A549 (cell line): Measurements from ENCODE around the gene LY6G5B. TPM values are rescaled to one million over a fixed set of nuclear protein-coding genes. Genes with fewer than 3 reads are reported as not detected.

Experiments
- ATAC-seq, 2 experiments: fragments of 200-7000 bp in 1 of 2; fragments of >200 bp in 1 of 2; cut with Nextera tagmentation in 1 of 2; cut with Tn5 transposase in 1 of 2; 3 replicates each; pipeline versions ENCODE4 v1.8.0 to v1.9.1; 2018 to 2020; ENCODE audit warnings: mild to moderate bottlenecking in 1 of 2, moderate library complexity in 1 of 2
- CTCF ChIA-PET: fragments of 300-600 bp; sonication (Branson Sonifier 250); formaldehyde crosslinking; extraction: SDS; loops from one replicate; lab custom pipeline; 2021; ENCODE audit warnings: antibody characterized with exemption, inconsistent platforms; lab: Yijun Ruan, JAX
- POLR2A ChIA-PET: fragments of 350-600 bp; formaldehyde crosslinking; extraction: SDS; loops from one replicate; lab custom pipeline; 2021; ENCODE audit warnings: antibody characterized with exemption, inconsistent platforms; lab: Yijun Ruan, JAX
- DNase-seq, 2 experiments: peaks; one replicate each; pipeline versions ENCODE4 v3.0.0 to v3.0.0-alpha.2; 2011 to 2016; ENCODE audit warnings: low read depth in 1 of 2, low spot score in 1 of 2
- FAIRE-seq: peaks from 2 replicates; lab custom pipeline; 2011; peaks lifted over from hg19 to GRCh38; lab: Jason Lieb, UNC
- H3K27ac ChIP-seq, 2 experiments: fragments of >200 bp; sonication (Bioruptor Twin); formaldehyde crosslinking; 3 replicates each; pipeline ENCODE4 v1.5.1; 2016 to 2017
- H3K4me1 ChIP-seq: fragments of >200 bp; sonication (Bioruptor Twin); formaldehyde crosslinking; 3 replicates; pipeline ENCODE4 v1.6.1; 2016
- H3K4me2 ChIP-seq: fragments of >200 bp; sonication (Bioruptor Twin); formaldehyde crosslinking; 3 replicates; pipeline ENCODE4 v1.6.1; 2016
- H3K4me3 ChIP-seq: fragments of >200 bp; sonication (Bioruptor Twin); formaldehyde crosslinking; 3 replicates; pipeline ENCODE4 v1.5.1; 2016
- H3K9me3 ChIP-seq: fragments of >200 bp; sonication (Bioruptor Twin); formaldehyde crosslinking; 3 replicates; pipeline ENCODE4 v1.6.1; 2016
- CHD2 ChIP-seq: fragments of 150-350 bp; IDR thresholded peaks from 2 replicates; pipeline ENCODE4 v1.6.1; 2014; ENCODE audit warnings: low read length; ENCODE audit not compliant: partially characterized antibody
- E2F6 ChIP-seq: IDR thresholded peaks from 2 replicates; pipeline ENCODE4 v1.6.1; 2012; ENCODE audit warnings: low read depth, borderline replicate concordance
- HOXA7 ChIP-seq: fragments of 250-450 bp; sonication (Bioruptor Pico); IDR thresholded peaks from 2 replicates; pipeline ENCODE4 v1.5.0; 2020; ENCODE audit warnings: mild to moderate bottlenecking, moderate library complexity
- HOXB13 ChIP-seq: fragments of 250-450 bp; sonication (Bioruptor Pico); IDR thresholded peaks from 2 replicates; pipeline ENCODE4 v1.5.0; 2020; ENCODE audit warnings: low read depth, mild to moderate bottlenecking, moderate library complexity
- JUN ChIP-seq, 2 experiments: fragments of >200 bp; sonication (Bioruptor Twin); formaldehyde crosslinking; IDR thresholded peaks; 2 replicates in 1 of 2; 3 replicates in 1 of 2; pipeline ENCODE4 v1.6.1; 2016 to 2017
- KDM5A ChIP-seq: fragments of 200-600 bp; sonication (generic); IDR thresholded peaks from 2 replicates; pipeline ENCODE4 v1.6.1; 2016; ENCODE audit warnings: antibody characterized with exemption, mild to moderate bottlenecking
- MAZ ChIP-seq: fragments of 150-350 bp; IDR thresholded peaks from 2 replicates; pipeline ENCODE4 v1.6.1; 2014; ENCODE audit warnings: antibody characterized with exemption, low read depth, low read length, borderline replicate concordance
- NFE2L2 ChIP-seq: fragments of 150-350 bp; conservative IDR thresholded peaks from 2 replicates; pipeline ENCODE4 v1.6.1; 2014; ENCODE audit warnings: low read length
- PBX3 ChIP-seq: IDR thresholded peaks from 2 replicates; pipeline ENCODE4 v1.6.1; 2012
- POLR2AphosphoS2 ChIP-seq: conservative IDR thresholded peaks from 2 replicates; pipeline ENCODE4 v1.6.1; 2012; ENCODE audit warnings: low read length, improper control_type of control experiment, inconsistent platforms
- REST ChIP-seq: fragments of 200-600 bp; sonication (generic); IDR thresholded peaks from 2 replicates; pipeline ENCODE4 v1.6.1; 2016; ENCODE audit warnings: antibody characterized with exemption, mild to moderate bottlenecking, moderate library complexity
- RFX5 ChIP-seq: fragments of 450-650 bp; IDR thresholded peaks from 2 replicates; pipeline ENCODE4 v1.7.1; 2014; ENCODE audit warnings: antibody characterized with exemption, mild to moderate bottlenecking, moderate library complexity
- TFCP2L1 ChIP-seq: fragments of 250-450 bp; sonication (Bioruptor Pico); IDR thresholded peaks from 2 replicates; pipeline ENCODE4 v1.5.0; 2021; ENCODE audit warnings: mild to moderate bottlenecking
- TP53 ChIP-seq: fragments of 250-450 bp; sonication (Bioruptor Pico); IDR thresholded peaks from 2 replicates; pipeline ENCODE4 v1.5.0; 2021; ENCODE audit warnings: mild to moderate bottlenecking, moderate library complexity
- WGBS: methylation state at CpG from one replicate; pipeline ENCODE4 v1.1.6; 2017; ENCODE audit errors: missing lambda C conversion rate; 5-methylcytosine and 5-hydroxymethylcytosine counted together
- polyA plus RNA-seq, 4 experiments: library from polyadenylated mRNA; depleted of rRNA in 3 of 4; stranded (reverse); fragments of >200 nt; fragmentation: RNase III in 1 of 4; extraction: RNeasy Plus Mini Kit Qiagen cat#74134 plus additional on column Dnase treatment in 1 of 4; gene quantifications; 2 replicates in 3 of 4; 3 replicates in 1 of 4; pipeline ENCODE4 v1.2.3, GENCODE V29; 2011 to 2017
- TF ChIP-seq, protein P1 (sequence below): IDR thresholded peaks from 2 replicates; pipeline ENCODE4 v1.6.1; 2012
- TF ChIP-seq, protein P2 (sequence below): fragments of 150-350 bp; IDR thresholded peaks from 2 replicates; pipeline ENCODE4 v1.6.1; 2014; ENCODE audit warnings: low read depth, mild to moderate bottlenecking, low read length
- TF ChIP-seq, protein P3 (sequence below): fragments of >200 bp; sonication (Bioruptor Twin); formaldehyde crosslinking; IDR thresholded peaks from 3 replicates; pipeline ENCODE4 v1.5.1; 2016

LY6G5B gene
- polyA plus RNA-seq, 2 of the 4 experiments (the other 2 are of a cell fraction): 5.9 to 9.9 TPM

DNA sequence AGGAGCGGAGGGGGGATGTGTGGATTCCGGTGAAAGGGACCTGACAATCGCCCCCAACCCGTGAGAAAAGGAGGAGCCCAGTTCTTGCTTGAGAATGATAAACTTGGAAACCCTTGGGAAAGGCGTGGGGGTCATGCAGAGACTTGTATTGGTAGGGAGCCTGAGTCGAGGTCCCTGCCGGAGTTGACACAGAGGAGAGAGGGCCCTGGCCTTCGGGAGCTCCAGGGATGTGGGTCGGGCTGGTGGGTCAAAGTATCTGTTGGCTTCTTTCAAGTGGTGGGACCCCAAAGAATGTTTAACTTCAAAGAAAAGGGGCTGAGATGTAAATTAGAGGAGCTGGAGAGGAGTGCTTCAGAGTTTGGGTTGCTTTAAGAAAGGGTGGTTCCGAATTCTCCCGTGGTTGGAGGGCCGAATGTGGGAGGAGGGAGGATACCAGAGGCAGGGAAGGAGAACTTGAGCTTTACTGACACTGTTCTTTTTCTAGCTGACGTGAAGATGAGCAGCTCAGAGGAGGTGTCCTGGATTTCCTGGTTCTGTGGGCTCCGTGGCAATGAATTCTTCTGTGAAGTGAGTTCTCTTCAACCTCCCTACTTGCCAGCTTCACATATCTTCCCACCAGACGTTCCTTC lies 3.3 kb upstream of the LY6G5B start:
- TF ChIP-seq E2F6: no peak
- no peak for TF ChIP-seq KDM5A
- no peak for TF ChIP-seq JUN (IDR thresholded peaks at IDR 0.05)
- TF ChIP-seq PBX3: no peak
- TF ChIP-seq NFE2L2: no peak
- ChIA-PET POLR2A (no interaction called here), CTCF (no interaction called here)
- 1% methylated on average over 11 of the region's 15 CpGs for WGBS
- no peak for ATAC-seq
- Histone ChIP-seq H3K4me2 (peak overlapping the region; percentile 94), H3K4me3 (peak overlapping the region; percentile 83), H3K4me1 (peaks cover 19% of the 10 kb centered on the region), H3K27ac (peak overlapping the region; percentile 90 to 97), H3K9me3 (no peaks in the 10 kb centered on the region)
- DNase-seq: no peak
- no peak for FAIRE-seq

DNA sequence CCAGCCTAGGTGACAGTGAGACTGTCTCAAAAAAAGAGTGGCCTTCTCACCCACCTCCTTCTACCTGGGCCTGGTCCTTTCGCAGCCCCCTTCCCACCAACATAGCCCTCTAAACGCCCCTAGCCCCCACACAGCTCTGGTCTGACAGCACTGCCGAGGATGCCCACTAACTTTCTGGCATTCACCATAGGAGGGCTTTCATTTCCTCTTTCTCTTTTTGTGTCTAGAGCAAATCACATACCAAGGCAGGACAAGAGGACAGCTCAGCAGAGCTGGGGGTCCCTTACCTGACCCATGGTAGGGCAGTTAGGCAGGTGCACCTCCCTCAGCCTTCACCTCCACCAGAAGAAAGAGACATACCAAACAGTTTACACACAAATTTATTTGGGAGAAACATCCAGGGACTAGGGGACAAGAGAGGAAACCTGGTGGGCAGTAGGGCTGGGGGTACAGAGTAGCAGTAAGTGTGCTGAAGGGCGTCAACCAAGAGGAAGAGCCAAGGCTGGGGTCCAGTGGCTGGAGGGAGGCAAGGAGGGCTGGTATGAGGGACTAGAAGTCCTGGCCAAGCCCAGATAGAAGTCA lies 6.6 kb downstream of the LY6G5B start:
- FAIRE-seq: no peak
- H3K4me2 ChIP-seq: peak overlapping the region; percentile 47; the same call in 2 of the 3 replicates
- peak overlapping the region; percentile 21 to 34; a peak in 2 of 6 replicates for H3K27ac ChIP-seq
- no peak for ATAC-seq
- DNase-seq: no peak
- no peaks in the 10 kb centered on the region for H3K9me3 ChIP-seq
- CTCF ChIA-PET: no interaction called here
- 67% methylated on average over 4 of the region's 4 CpGs for WGBS
- POLR2A ChIA-PET: no interaction called here
- H3K4me1 ChIP-seq: peaks cover 8% of the 10 kb centered on the region; the same call in 1 of the 3 replicates
- no peak overlapping the region for H3K4me3 ChIP-seq
- TF ChIP-seq, protein P1, sequence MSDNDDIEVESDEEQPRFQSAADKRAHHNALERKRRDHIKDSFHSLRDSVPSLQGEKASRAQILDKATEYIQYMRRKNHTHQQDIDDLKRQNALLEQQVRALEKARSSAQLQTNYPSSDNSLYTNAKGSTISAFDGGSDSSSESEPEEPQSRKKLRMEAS: no peak
- TF ChIP-seq JUN (IDR thresholded peaks at IDR 0.05): no peak
- TF ChIP-seq TFCP2L1 (CRISPR knock-in tag): no peak
- no peak for TF ChIP-seq CHD2
- no peak for TF ChIP-seq HOXB13 (CRISPR knock-in tag)
- no peak for TF ChIP-seq POLR2AphosphoS2
- no peak for TF ChIP-seq MAZ
- no peak for TF ChIP-seq REST
- no peak for TF ChIP-seq RFX5
- TF ChIP-seq, protein P2, sequence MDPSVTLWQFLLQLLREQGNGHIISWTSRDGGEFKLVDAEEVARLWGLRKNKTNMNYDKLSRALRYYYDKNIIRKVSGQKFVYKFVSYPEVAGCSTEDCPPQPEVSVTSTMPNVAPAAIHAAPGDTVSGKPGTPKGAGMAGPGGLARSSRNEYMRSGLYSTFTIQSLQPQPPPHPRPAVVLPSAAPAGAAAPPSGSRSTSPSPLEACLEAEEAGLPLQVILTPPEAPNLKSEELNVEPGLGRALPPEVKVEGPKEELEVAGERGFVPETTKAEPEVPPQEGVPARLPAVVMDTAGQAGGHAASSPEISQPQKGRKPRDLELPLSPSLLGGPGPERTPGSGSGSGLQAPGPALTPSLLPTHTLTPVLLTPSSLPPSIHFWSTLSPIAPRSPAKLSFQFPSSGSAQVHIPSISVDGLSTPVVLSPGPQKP: no peak
- no peak for TF ChIP-seq HOXA7 (CRISPR knock-in tag)
- no peak for TF ChIP-seq TP53
- TF ChIP-seq, protein P3, sequence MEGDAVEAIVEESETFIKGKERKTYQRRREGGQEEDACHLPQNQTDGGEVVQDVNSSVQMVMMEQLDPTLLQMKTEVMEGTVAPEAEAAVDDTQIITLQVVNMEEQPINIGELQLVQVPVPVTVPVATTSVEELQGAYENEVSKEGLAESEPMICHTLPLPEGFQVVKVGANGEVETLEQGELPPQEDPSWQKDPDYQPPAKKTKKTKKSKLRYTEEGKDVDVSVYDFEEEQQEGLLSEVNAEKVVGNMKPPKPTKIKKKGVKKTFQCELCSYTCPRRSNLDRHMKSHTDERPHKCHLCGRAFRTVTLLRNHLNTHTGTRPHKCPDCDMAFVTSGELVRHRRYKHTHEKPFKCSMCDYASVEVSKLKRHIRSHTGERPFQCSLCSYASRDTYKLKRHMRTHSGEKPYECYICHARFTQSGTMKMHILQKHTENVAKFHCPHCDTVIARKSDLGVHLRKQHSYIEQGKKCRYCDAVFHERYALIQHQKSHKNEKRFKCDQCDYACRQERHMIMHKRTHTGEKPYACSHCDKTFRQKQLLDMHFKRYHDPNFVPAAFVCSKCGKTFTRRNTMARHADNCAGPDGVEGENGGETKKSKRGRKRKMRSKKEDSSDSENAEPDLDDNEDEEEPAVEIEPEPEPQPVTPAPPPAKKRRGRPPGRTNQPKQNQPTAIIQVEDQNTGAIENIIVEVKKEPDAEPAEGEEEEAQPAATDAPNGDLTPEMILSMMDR: no peak
- TF ChIP-seq, all 56 proteins: peak for 0
